Glutamatergic neuron (in vitro differentiated cells): Measurements from ENCODE around the gene NACAD. TPM values are rescaled to one million over a fixed set of nuclear protein-coding genes. Genes with fewer than 3 reads are reported as not detected.

ENCODE experiments used
- DNase-seq: peaks from one replicate; pipeline ENCODE4 v3.0.0; 2022
- H3K27ac Mint-ChIP-seq: one replicate; pipeline ENCODE4 v1.8.0; 2020; ENCODE audit warnings: mild to moderate bottlenecking, mixed read lengths, inconsistent platforms; ENCODE audit not compliant: unreplicated experiment
- H3K27me3 Mint-ChIP-seq: one replicate; pipeline ENCODE4 v1.8.0; 2020; ENCODE audit warnings: mild to moderate bottlenecking, moderate library complexity, mixed read lengths, inconsistent platforms; ENCODE audit not compliant: unreplicated experiment
- H3K36me3 Mint-ChIP-seq: one replicate; pipeline ENCODE4 v1.8.0; 2020; ENCODE audit warnings: mild to moderate bottlenecking, mixed read lengths, inconsistent platforms; ENCODE audit not compliant: unreplicated experiment
- H3K4me1 Mint-ChIP-seq: one replicate; pipeline ENCODE4 v1.8.0; 2020; ENCODE audit warnings: mild to moderate bottlenecking, low read depth, mixed read lengths, inconsistent platforms; ENCODE audit not compliant: unreplicated experiment
- H3K4me3 Mint-ChIP-seq: one replicate; pipeline ENCODE4 v1.8.0; 2020; ENCODE audit warnings: mild to moderate bottlenecking, mixed read lengths, inconsistent platforms; ENCODE audit not compliant: unreplicated experiment
- H3K9me3 Mint-ChIP-seq: one replicate; pipeline ENCODE4 v1.8.0; 2020; ENCODE audit warnings: mild to moderate bottlenecking, moderate library complexity, mixed read lengths, inconsistent platforms; ENCODE audit not compliant: unreplicated experiment
- CTCF ChIP-seq: fragments of 200-600 bp; sonication (generic); IDR thresholded peaks from one replicate; pipeline ENCODE4 v1.5.0; 2021; ENCODE audit not compliant: partially characterized antibody, unreplicated experiment
- total RNA-seq: library from RNA; stranded (reverse); fragmentation: NEBNext Ultra II Directional; extraction: Animal tissue kit (Norgen Biotek cat#: 25700); gene quantifications from one replicate; pipeline ENCODE4 v1.2.1, GENCODE V29; 2021; ENCODE audit not compliant: unreplicated experiment

NACAD gene
- total RNA-seq, 1 donor from 2014 or later, result 125 TPM

GRCh38 chr7:45064047-45064725 is 24.6 kb downstream of the NACAD start:
- Mint-ChIP-seq H3K27me3 (peaks cover 2% of the 10 kb centered on the region), H3K9me3 (peaks cover 3% of the 10 kb centered on the region), H3K36me3 (no peaks in the 10 kb centered on the region), H3K27ac (no peak overlapping the region), H3K4me3 (no peak overlapping the region), H3K4me1 (peaks cover 6% of the 10 kb centered on the region)
- no peak for DNase-seq
- TF ChIP-seq CTCF, result no peak

GRCh38 chr7:45061806-45062425 is 26.9 kb downstream of the NACAD start:
- DNase-seq, result no peak
- Mint-ChIP-seq H3K27ac (no peak overlapping the region), H3K27me3 (peaks cover 2% of the 10 kb centered on the region), H3K4me1 (peaks cover 6% of the 10 kb centered on the region), H3K9me3 (no peaks in the 10 kb centered on the region), H3K4me3 (no peak overlapping the region), H3K36me3 (no peaks in the 10 kb centered on the region)
- TF ChIP-seq CTCF, result no peak

- H3K4me3 Mint-ChIP-seq, result no peak overlapping the region
- peaks cover 6% of the 10 kb centered on the region for H3K4me1 Mint-ChIP-seq
- H3K27me3 Mint-ChIP-seq, result peaks cover 2% of the 10 kb centered on the region
- H3K9me3 Mint-ChIP-seq, result no peaks in the 10 kb centered on the region
- DNase-seq, result no peak
- H3K36me3 Mint-ChIP-seq, result no peaks in the 10 kb centered on the region
- no peak for TF ChIP-seq CTCF
- H3K27ac Mint-ChIP-seq, result no peak overlapping the region
Measured at GRCh38 chr7:45061352-45061751, 27.4 kb downstream of the NACAD start.

- Mint-ChIP-seq H3K4me3 (no peak overlapping the region), H3K36me3 (no peaks in the 10 kb centered on the region), H3K9me3 (no peaks in the 10 kb centered on the region), H3K27ac (no peak overlapping the region), H3K27me3 (no peaks in the 10 kb centered on the region), H3K4me1 (peaks cover 6% of the 10 kb centered on the region)
- no peak for TF ChIP-seq CTCF
- DNase-seq, result no peak
Measured at GRCh38 chr7:45060295-45060694, 28.5 kb downstream of the NACAD start.

GRCh38 chr7:45057878-45058277 is 30.9 kb downstream of the NACAD start:
- DNase-seq, result no peak
- TF ChIP-seq CTCF, result no peak
- H3K9me3 Mint-ChIP-seq, result peaks cover 2% of the 10 kb centered on the region
- no peaks in the 10 kb centered on the region for H3K27me3 Mint-ChIP-seq
- no peak overlapping the region for H3K4me3 Mint-ChIP-seq
- H3K27ac Mint-ChIP-seq, result no peak overlapping the region
- peaks cover 6% of the 10 kb centered on the region for H3K4me1 Mint-ChIP-seq
- H3K36me3 Mint-ChIP-seq, result peaks cover 5% of the 10 kb centered on the region
